Activated CD8-positive, alpha-beta memory T cell treated with anti-CD3 and anti-CD28 coated beads, Interleukin-2, amount 50 U/mL, for 1 hour (primary cell): ENCODE results near the gene PKD2L1.
"Not testable (repeated sequence)": the region's sequence is repeated elsewhere in the genome, so short reads cannot be mapped to it uniquely, and the experiment has no call there.

ENCODE experiments used
- DNase-seq: peaks from one replicate; pipeline ENCODE4 v3.0.0-alpha.2; 2020; ENCODE audit errors: extremely low read depth

The PKD2L1 gene

GRCh38 chr10:100333661-100334440 lies 3.8 kb upstream of the PKD2L1 start:
- no peak for DNase-seq

- no peak for DNase-seq
Observed at GRCh38 chr10:100333106-100333505, 3.1 kb upstream of the PKD2L1 start.

- no peak for DNase-seq
Observed at GRCh38 chr10:100328198-100328597, 1.8 kb downstream of the PKD2L1 start.

GRCh38 chr10:100327718-100328009 lies 2.4 kb downstream of the PKD2L1 start:
- DNase-seq, result no peak

GRCh38 chr10:100327007-100327717 lies 2.9 kb downstream of the PKD2L1 start:
- DNase-seq, result no peak

GRCh38 chr10:100325158-100325557 lies 4.9 kb downstream of the PKD2L1 start:
- no peak for DNase-seq

GRCh38 chr10:100319707-100320402 lies 10.2 kb downstream of the PKD2L1 start:
- DNase-seq, result no peak

GRCh38 chr10:100318207-100318606 lies 11.8 kb downstream of the PKD2L1 start:
- DNase-seq, result no peak

- DNase-seq, result no peak
Observed at GRCh38 chr10:100315615-100316014, 14.4 kb downstream of the PKD2L1 start.

GRCh38 chr10:100311298-100311697 lies 18.7 kb downstream of the PKD2L1 start:
- no peak for DNase-seq

- DNase-seq, result no peak
Observed at GRCh38 chr10:100307684-100308083, 22.3 kb downstream of the PKD2L1 start.

- DNase-seq, result no peak
Observed at GRCh38 chr10:100306861-100307260, 23.2 kb downstream of the PKD2L1 start.

GRCh38 chr10:100304414-100304813 lies 25.6 kb downstream of the PKD2L1 start:
- no peak for DNase-seq

GRCh38 chr10:100303724-100304319 lies 26.2 kb downstream of the PKD2L1 start:
- DNase-seq, result no peak

GRCh38 chr10:100301123-100301522 lies 28.9 kb downstream of the PKD2L1 start:
- not testable (repeated sequence) for DNase-seq

GRCh38 chr10:100297242-100297641 lies 32.8 kb downstream of the PKD2L1 start:
- no peak for DNase-seq

GRCh38 chr10:100293066-100293465 lies 37.0 kb downstream of the PKD2L1 start:
- no peak for DNase-seq

- not testable (repeated sequence) for DNase-seq
Observed at GRCh38 chr10:100292300-100292699, 37.7 kb downstream of the PKD2L1 start.

- no peak for DNase-seq
Observed at GRCh38 chr10:100291356-100291755, 38.7 kb downstream of the PKD2L1 start.

GRCh38 chr10:100289641-100290040 lies 40.4 kb downstream of the PKD2L1 start:
- no peak for DNase-seq

- DNase-seq, result no peak
Observed at GRCh38 chr10:100288196-100288595, 41.8 kb downstream of the PKD2L1 start.

- no peak for DNase-seq
Observed at GRCh38 chr10:100287756-100288155, 42.3 kb downstream of the PKD2L1 start.
